GM13976 (cell line): ENCODE measurements around the gene PDCD5.
"Not testable (repeated sequence)": the region's sequence is repeated elsewhere in the genome, so short reads cannot be mapped to it uniquely, and the experiment has no call there.

Experiments used
- DNase-seq: peaks from one replicate; pipeline ENCODE4 v3.0.0; 2012; ENCODE audit warnings: low spot score
- CTCF ChIP-seq: IDR thresholded peaks from 2 replicates; pipeline ENCODE4 v1.5.1; 2012; ENCODE audit warnings: borderline replicate concordance, mild to moderate bottlenecking; ENCODE audit not compliant: insufficient read depth; ENCODE audit errors: extremely low read depth, missing control alignments, control extremely low read depth
- in situ Hi-C: fragments of 300-500 bp; cut with MboI; formaldehyde crosslinking; loops from one replicate; pipeline ENCODE4 v1.12.0; 2022; ENCODE audit warnings: low sequenced_read_pairs, mixed read lengths, inconsistent platforms; ENCODE audit not compliant: unreplicated experiment

PDCD5 gene

GRCh38 chr19:32580901-32581704 lies at the start of gene PDCD5:
PDCD5 (plus strand) TSS chr19:32581190; CDS start chr19:32581262, 72 bp downstream.
- in situ Hi-C loops: no loop called here
- DNase-seq: peak; percentile 99
- no peak for TF ChIP-seq CTCF

DNA sequence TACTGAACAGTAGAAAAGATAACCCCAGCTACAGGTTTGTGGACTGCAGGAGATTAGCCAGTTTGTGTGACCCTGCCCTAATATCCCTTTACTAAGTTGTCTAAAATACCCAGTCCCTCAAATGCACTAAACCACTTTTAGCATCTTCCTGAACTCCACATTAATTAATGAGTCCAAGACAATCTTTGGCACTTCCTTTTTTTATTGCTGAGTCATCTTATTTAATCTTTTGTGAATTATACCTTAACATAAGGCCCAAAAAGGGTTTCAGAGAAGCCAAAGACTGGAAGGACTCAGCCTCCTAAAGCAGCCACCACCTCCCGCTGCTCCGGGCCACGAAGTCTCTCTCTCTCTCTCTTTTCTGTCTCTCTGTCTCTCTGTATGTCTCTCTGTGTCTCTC lies 48.8 kb upstream of the PDCD5 start:
- no peak for TF ChIP-seq CTCF
- in situ Hi-C loops: no loop called here
- no peak for DNase-seq

DNA sequence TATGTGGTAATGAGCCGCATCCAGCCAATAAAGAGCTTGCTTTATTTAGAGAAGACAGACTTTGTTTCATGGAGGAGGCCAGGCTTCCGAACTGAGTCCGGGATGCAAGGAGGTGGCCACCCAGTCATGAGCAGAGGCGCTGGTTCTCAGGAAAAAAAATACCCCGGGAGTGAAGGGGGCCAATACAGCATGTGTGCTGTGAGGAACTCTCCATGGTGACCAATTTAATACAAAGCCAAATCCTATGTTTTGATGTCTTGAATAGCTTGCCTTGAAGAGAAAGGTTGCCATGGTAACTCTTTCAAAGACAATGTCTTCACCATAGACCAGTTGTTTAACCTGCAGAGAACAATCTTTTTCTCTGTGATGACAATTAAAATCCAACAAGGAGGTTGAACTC lies 43.4 kb upstream of the PDCD5 start:
- no peak for TF ChIP-seq CTCF
- in situ Hi-C loops: no loop called here
- no peak for DNase-seq

GRCh38 chr19:32539240-32539916 lies 41.6 kb upstream of the PDCD5 start:
- in situ Hi-C loops: no loop called here
- no peak for DNase-seq
- no peak for TF ChIP-seq CTCF

DNA sequence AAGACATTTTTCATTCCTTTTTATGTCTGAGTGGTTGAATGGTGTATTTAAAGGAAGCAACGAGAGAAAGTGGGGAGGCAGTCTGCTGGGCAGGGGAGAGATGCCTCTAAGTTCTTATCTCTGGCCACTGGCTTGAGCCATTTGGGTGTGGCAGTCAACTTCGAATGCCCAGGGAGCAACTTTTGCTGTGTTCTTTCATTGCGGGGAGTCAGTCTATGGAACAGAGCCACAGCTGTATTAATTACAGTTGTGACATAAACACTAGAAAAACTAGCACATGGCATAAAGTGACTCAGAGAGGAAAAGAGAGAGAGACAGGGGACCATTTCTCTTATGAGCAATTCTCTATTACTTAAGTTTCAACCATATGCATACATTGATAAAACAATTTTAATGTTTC lies 40.4 kb upstream of the PDCD5 start:
- in situ Hi-C loops: no loop called here
- no peak for TF ChIP-seq CTCF
- DNase-seq: no peak

DNA sequence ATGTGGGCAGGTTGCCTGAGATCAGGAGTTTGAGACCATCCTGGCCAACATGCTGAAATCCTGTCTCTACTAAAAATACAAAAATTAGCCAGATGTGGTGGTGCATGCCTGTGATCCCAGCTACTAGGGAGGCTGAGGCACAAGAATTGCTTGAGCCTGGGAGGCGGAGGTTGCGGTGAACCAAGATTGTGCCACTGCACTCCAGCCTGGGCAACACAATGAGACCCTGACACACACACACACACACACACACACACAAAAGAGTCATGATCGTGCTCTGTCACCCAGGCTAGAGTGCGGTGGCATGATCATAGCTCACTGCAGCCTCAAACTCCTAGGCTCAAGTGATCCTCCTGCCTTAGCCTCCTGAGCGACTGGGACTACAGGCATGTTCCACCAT lies 39.6 kb upstream of the PDCD5 start:
- DNase-seq, in situ Hi-C loops: not testable (repeated sequence)

DNA sequence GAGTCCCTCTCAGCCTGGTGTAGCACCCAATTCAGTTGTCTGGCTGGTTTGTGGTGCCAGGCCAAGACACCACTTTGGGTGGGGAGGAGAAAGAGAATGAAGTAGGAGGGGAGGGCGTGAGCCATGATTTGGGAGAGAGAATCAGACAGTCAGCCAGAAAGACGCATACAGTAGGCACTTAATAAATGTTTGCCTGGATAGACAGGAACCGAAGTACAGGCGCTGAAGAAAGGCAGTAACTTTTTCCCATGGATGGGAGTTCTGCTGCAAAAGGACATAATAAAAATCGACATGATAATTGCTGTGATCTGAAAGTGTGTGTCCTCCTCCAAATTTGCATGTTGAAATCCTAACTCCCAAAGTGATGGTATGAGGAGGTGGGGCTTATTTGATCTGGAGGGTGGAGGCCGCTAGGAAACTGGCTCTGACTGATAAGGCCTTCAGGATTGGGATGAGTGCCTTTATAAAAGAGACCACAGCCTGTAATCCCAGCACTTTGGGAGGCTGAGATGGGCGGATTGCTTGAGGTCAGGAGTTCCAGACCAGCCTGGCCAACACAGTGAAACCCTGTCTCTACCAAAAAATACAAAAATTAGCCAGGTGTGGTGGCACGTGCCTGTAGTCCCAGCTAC lies 38.4 kb upstream of the PDCD5 start:
- no peak for DNase-seq
- in situ Hi-C loops: no loop called here
- TF ChIP-seq CTCF: no peak
